Karpas-422 (cell line): Measurements from ENCODE around the gene SLC29A2. TPM values are rescaled to one million over a fixed set of nuclear protein-coding genes. Genes with fewer than 3 reads are reported as not detected.

Experiments used
- DNase-seq: peaks from one replicate; pipeline ENCODE4 v3.0.0-alpha.2; 2015
- H2AFZ ChIP-seq: fragments of 200-600 bp; sonication (generic); 2 replicates; pipeline ENCODE4 v1.6.1; 2014; ENCODE audit warnings: antibody characterized with exemption, low read length, mixed read lengths
- H3K27ac ChIP-seq: fragments of 200-600 bp; sonication (generic); 2 replicates; pipeline ENCODE4 v1.5.1; 2014; ENCODE audit warnings: mild to moderate bottlenecking, low read length, moderate library complexity
- H3K27me3 ChIP-seq: fragments of 200-600 bp; sonication (generic); 2 replicates; pipeline ENCODE4 v1.6.1; 2014; ENCODE audit warnings: low read length, mixed read lengths
- H3K36me3 ChIP-seq: fragments of 200-600 bp; sonication (generic); 2 replicates; pipeline ENCODE4 v1.6.1; 2014; ENCODE audit warnings: low read length, mixed read lengths; ENCODE audit not compliant: insufficient read depth
- H3K4me1 ChIP-seq: fragments of 200-600 bp; sonication (generic); 2 replicates; pipeline ENCODE4 v1.6.1; 2014; ENCODE audit warnings: mild to moderate bottlenecking, low read length, mixed read lengths
- H3K4me2 ChIP-seq: fragments of 200-600 bp; sonication (generic); 2 replicates; pipeline ENCODE4 v1.6.1; 2014; ENCODE audit warnings: low read length, low read depth, mild to moderate bottlenecking; ENCODE audit not compliant: poor library complexity, severe bottlenecking
- H3K4me3 ChIP-seq: fragments of 200-600 bp; sonication (generic); 2 replicates; pipeline ENCODE4 v1.5.1; 2014; ENCODE audit warnings: mild to moderate bottlenecking, antibody characterized with exemption, low read length, mixed read lengths
- H3K79me2 ChIP-seq: fragments of 200-600 bp; sonication (generic); 2 replicates; pipeline ENCODE4 v1.6.1; 2014; ENCODE audit warnings: mild to moderate bottlenecking, low read length, mixed read lengths
- H3K9ac ChIP-seq: fragments of 200-600 bp; sonication (generic); 2 replicates; pipeline ENCODE4 v1.6.0; 2014; ENCODE audit warnings: low read length
- H3K9me2 ChIP-seq: fragments of 200-600 bp; sonication (generic), shearing (Covaris generic); replicated peaks from 2 replicates; pipeline ENCODE4 v1.6.0; 2014; ENCODE audit warnings: mild to moderate bottlenecking, low read length, moderate library complexity; ENCODE audit not compliant: insufficient read depth
- H3K9me3 ChIP-seq: fragments of 300-700, 200-600 bp; sonication (generic); 2 replicates; pipeline ENCODE4 v1.6.1; 2014; ENCODE audit warnings: low read length, mixed read lengths
- H4K20me1 ChIP-seq: fragments of 200-600 bp; sonication (generic); 2 replicates; pipeline ENCODE4 v1.6.1; 2014; ENCODE audit warnings: mild to moderate bottlenecking, antibody characterized with exemption, low read length, low read depth; ENCODE audit not compliant: insufficient read depth
- total RNA-seq: library from RNA; depleted of rRNA; stranded (reverse); fragments of >200 nt; shearing (Covaris generic); gene quantifications from 2 replicates; pipeline ENCODE4 v1.2.3, GENCODE V29; 2014; ENCODE audit warnings: low replicate concordance

Gene SLC29A2
- total RNA-seq, 1 experiment from 2014 or later: 0.15 TPM

DNA sequence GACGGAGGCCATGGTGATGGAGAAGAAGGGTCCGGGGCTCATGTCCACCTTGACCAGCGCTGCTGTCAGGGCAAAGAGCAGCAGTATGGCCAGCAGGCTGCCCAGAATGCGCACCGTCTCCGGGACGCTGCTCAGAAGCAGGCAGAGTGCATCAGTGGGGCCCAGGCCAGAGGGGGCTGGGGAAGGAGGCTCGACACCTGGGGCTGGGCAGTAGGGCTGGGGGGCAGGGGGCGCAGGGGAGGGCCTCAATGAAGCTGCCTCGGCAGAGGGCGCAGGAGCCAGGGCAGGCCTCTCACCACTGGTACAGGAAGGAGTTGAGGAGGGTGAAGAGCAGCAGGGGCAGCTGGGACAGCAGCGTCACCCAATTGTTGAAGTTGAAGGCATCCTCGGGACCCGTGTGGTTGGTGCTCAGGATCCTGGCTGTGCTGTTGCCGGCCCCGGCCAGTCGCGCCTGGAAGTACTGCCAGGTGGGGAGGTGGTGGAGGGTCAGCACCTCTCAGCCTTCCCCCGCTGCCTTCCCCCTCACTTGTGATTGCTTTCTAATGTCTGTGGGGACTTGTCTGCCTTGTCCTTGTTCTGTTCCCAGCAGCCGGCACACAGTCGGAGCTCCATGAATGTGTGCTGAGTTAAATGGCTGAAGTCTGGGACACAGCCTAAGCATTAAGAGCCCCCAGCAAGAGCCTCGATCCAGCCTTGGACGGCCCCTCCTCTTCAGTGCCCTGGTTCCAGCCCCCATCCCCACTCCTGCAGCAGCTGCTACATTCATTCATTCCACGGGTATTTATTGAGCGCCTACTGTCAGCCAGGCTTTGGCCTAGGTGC, 2.3 kb downstream of the SLC29A2 start:
- Histone ChIP-seq H3K9me3 (no peaks in the 10 kb centered on the region), H3K4me1 (peaks cover 24% of the 10 kb centered on the region), H2AFZ (no peak overlapping the region), H4K20me1 (no peaks in the 10 kb centered on the region), H3K4me3 (no peak overlapping the region), H3K27ac (no peak overlapping the region), H3K79me2 (no peaks in the 10 kb centered on the region), H3K27me3 (no peaks in the 10 kb centered on the region), H3K9ac (no peak overlapping the region), H3K36me3 (no peaks in the 10 kb centered on the region), H3K4me2 (no peak overlapping the region), H3K9me2 (no peaks in the 10 kb centered on the region)
- no peak for DNase-seq

DNA sequence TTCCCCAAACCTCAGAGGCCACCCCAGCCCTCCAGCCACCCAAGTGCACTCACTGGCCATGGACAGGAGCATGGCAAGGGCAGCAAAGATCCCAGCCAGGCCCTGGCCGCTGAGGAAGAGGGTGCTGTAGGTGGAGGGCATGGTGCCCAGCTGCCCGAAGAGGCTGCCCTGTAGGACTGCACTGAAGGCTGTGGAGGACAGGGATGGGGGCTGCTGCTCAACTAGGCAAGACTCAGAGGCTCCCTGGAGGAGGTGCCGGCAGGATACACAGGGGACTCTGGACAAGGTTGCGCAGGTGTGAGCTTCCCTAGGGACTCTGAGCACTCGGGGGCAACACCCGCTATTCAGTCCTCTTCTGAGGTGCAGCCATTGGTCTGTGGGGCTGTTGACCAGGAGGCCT, 3.1 kb downstream of the SLC29A2 start:
- no peak for DNase-seq
- Histone ChIP-seq H3K4me2 (no peak overlapping the region), H3K9me2 (no peaks in the 10 kb centered on the region), H3K36me3 (no peaks in the 10 kb centered on the region), H2AFZ (no peak overlapping the region), H3K4me1 (peaks cover 24% of the 10 kb centered on the region), H3K9me3 (no peaks in the 10 kb centered on the region), H3K9ac (no peak overlapping the region), H3K27ac (no peak overlapping the region), H3K27me3 (no peaks in the 10 kb centered on the region), H4K20me1 (0 out of 2 replicates have a peak, but pooled peaks cover 3% of the 10 kb centered on the region), H3K4me3 (no peak overlapping the region), H3K79me2 (no peaks in the 10 kb centered on the region)

DNA sequence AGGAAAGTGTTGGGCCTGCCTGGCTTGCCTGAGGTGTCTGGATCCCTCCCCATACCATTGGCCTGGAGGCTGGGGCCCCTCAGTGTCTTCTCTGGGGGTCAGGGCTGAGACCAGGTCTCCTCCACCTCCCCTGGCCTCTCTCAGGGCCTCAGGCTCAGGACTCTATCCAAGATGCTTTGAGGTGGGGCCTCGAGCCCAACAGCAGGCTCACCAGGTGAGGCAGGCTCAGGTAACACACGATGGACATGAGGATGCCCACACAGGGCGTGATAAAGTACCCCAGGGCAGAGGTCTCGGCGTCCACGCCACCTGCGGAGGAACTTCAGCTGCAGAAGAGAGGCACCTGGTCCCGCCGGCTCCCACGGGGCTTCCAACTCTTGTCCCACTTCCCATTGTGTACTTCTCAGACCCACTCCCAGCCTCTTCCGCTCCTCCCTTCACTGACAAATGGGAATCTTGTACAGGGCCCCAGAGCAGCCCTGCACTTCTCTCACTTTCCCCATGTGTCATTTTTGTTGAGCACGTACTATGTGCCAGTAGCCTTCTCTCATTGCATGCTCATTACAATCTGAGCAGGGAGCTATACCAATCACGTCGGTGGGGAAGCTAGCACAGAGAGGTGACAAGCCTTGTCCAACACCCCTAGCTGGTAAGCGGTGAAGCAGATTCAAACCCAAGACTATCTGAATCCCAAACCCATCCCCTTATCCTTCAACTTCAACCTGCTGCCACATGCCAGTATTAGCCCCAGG, 3.8 kb downstream of the SLC29A2 start:
- Histone ChIP-seq H2AFZ (no peak overlapping the region), H3K4me3 (no peak overlapping the region), H3K27me3 (no peaks in the 10 kb centered on the region), H3K27ac (no peak overlapping the region), H3K4me1 (peaks cover 20% of the 10 kb centered on the region), H3K9me2 (no peaks in the 10 kb centered on the region), H4K20me1 (0 out of 2 replicates have a peak, but pooled peaks cover 3% of the 10 kb centered on the region), H3K4me2 (no peak overlapping the region), H3K36me3 (no peaks in the 10 kb centered on the region), H3K9ac (no peak overlapping the region), H3K9me3 (no peaks in the 10 kb centered on the region), H3K79me2 (no peaks in the 10 kb centered on the region)
- peak; percentile 61 for DNase-seq

- Histone ChIP-seq H3K9ac (no peak overlapping the region), H3K36me3 (no peaks in the 10 kb centered on the region), H3K79me2 (no peaks in the 10 kb centered on the region), H3K9me3 (no peaks in the 10 kb centered on the region), H2AFZ (no peak overlapping the region), H3K4me1 (peaks cover 12% of the 10 kb centered on the region), H3K27ac (no peak overlapping the region), H3K4me2 (no peak overlapping the region), H3K27me3 (no peaks in the 10 kb centered on the region), H3K9me2 (no peaks in the 10 kb centered on the region), H3K4me3 (no peak overlapping the region), H4K20me1 (0 out of 2 replicates have a peak, but pooled peaks cover 3% of the 10 kb centered on the region)
- DNase-seq: no peak
These were observed 4.6 kb downstream of the SLC29A2 start for GRCh38 chr11:66366844-66367477.

DNA sequence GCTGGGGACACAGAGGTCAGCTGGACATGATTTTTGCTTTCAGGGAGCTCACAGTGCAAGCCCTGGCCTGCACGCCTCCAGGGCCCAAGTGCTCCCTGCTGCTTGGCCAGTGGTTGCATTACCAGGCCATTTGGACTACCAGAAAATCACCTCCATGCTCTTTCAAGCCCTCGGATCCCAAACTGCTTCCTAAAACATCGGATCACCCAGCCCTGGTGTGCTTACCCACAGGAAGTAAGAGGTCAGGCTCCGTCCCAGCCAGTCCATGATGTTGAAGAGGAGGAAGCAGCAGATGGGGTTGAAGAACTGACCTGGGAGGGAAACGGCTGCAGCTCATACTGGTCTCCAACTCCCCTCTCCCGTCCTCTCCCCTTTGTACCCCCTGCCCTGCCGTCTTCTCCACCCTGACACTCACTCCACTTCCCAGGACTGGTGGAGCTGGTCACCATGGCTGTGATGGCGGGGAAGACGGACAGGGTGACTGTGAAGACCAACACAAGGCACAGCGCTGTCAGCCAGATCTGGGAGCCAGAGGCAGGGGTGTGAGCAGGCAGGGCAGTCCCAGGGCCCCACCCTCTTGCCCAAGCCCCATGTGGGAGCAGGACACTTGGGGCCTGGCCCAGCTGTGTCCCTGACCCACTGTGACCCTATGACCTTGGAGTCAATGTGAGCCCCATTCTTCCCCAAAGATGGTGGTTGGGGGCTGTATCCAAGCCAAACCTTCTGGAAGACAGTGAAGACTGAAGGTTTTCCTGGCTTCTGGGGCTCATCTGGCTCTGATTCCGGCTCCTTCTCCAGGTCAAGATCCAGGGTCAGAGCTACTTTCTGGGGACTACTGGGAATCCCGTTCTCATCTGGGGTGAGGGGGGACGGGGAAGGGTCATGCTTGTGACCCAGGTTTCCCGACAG, 5.6 kb downstream of the SLC29A2 start:
- 0 out of 2 replicates have a peak, but pooled peaks cover 3% of the 10 kb centered on the region for H4K20me1 ChIP-seq
- DNase-seq: peak; percentile 40

DNA sequence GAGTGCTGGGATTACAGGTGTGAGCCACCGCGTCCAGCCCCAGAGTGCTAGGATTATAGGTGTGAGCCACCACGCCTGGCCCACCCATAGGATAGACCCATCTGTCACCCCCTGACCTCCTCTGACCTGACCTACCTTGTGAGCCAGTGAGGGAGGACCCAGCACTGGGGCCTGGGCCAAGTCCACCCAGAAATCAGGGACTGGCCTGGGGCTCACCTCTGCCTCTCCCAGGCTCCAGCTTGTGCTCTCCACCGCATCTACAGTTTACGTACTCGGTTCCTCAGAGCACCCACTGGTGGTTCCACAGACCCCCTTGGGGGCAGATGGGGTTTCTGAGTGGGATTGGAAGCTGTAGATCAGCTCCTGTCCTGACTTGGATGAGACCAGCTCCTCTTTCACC, 6.4 kb downstream of the SLC29A2 start:
- H3K4me3 ChIP-seq: no peak overlapping the region
- H3K9ac ChIP-seq: no peak overlapping the region
- no peaks in the 10 kb centered on the region for H3K9me3 ChIP-seq
- no peaks in the 10 kb centered on the region for H3K27me3 ChIP-seq
- H4K20me1 ChIP-seq: 0 out of 2 replicates have a peak, but pooled peaks cover 3% of the 10 kb centered on the region
- peaks cover 8% of the 10 kb centered on the region for H3K4me1 ChIP-seq
- no peaks in the 10 kb centered on the region for H3K36me3 ChIP-seq
- H3K9me2 ChIP-seq: no peaks in the 10 kb centered on the region
- no peak for DNase-seq
- H3K4me2 ChIP-seq: no peak overlapping the region
- no peaks in the 10 kb centered on the region for H3K79me2 ChIP-seq
- H3K27ac ChIP-seq: no peak overlapping the region
- no peak overlapping the region for H2AFZ ChIP-seq

More for the DNA sequence above, 5.6 kb downstream of the SLC29A2 start:
- no peaks in the 10 kb centered on the region for H3K27me3 ChIP-seq
- no peak overlapping the region for H2AFZ ChIP-seq
- peaks cover 8% of the 10 kb centered on the region for H3K4me1 ChIP-seq
- no peaks in the 10 kb centered on the region for H3K79me2 ChIP-seq
- no peak overlapping the region for H3K27ac ChIP-seq
- H3K9me2 ChIP-seq: no peaks in the 10 kb centered on the region
- no peak overlapping the region for H3K9ac ChIP-seq
- H3K4me3 ChIP-seq: no peak overlapping the region
- H3K9me3 ChIP-seq: no peaks in the 10 kb centered on the region
- no peak overlapping the region for H3K4me2 ChIP-seq
- H3K36me3 ChIP-seq: no peaks in the 10 kb centered on the region

GRCh38 chr11:66363805-66364535, 7.6 kb downstream of the SLC29A2 start:
- H3K9me2 ChIP-seq: no peaks in the 10 kb centered on the region
- H3K79me2 ChIP-seq: no peaks in the 10 kb centered on the region
- no peaks in the 10 kb centered on the region for H3K27me3 ChIP-seq
- H3K36me3 ChIP-seq: no peaks in the 10 kb centered on the region
- no peak overlapping the region for H3K9ac ChIP-seq
- H2AFZ ChIP-seq: no peak overlapping the region
- no peak overlapping the region for H3K27ac ChIP-seq
- 0 out of 2 replicates have a peak, but pooled peaks cover 3% of the 10 kb centered on the region for H4K20me1 ChIP-seq
- peak; percentile 91 for DNase-seq
- H3K9me3 ChIP-seq: no peaks in the 10 kb centered on the region
- peaks cover 7% of the 10 kb centered on the region for H3K4me1 ChIP-seq
- H3K4me3 ChIP-seq: no peak overlapping the region
- no peak overlapping the region for H3K4me2 ChIP-seq
